Sigmoid colon (tissue), 7 donors: ENCODE data around the gene STAB1. TPM values are rescaled to one million over a fixed set of nuclear protein-coding genes. Genes with fewer than 3 reads are reported as not detected.
A peak's percentile ranks its signal among the peaks of the same experiment; 100 is the strongest.

Experiments used
- DNase-seq: peaks from one replicate; pipeline ENCODE4 v3.0.0-alpha.2; 2019
- H3K27ac ChIP-seq, 4 donors: fragments of 200-600 bp; sonication (generic); one replicate each; pipeline ENCODE4 v1.5.1; 2016 to 2019; ENCODE audit warnings: mild to moderate bottlenecking in 1 of 4
- H3K27me3 ChIP-seq, 3 donors: fragments of 200-600 bp; sonication (generic); one replicate each; pipeline ENCODE4 v1.5.1; 2019; ENCODE audit warnings: mild to moderate bottlenecking in 1 of 3
- H3K36me3 ChIP-seq, 4 donors: fragments of 200-600 bp; sonication (generic); one replicate each; pipeline ENCODE4 v1.5.1; 2016 to 2019
- H3K4me1 ChIP-seq, 4 donors: fragments of 200-600 bp; sonication (generic); one replicate each; pipeline ENCODE4 v1.5.1; 2017 to 2019
- H3K4me3 ChIP-seq, 4 donors: fragments of 200-600 bp; sonication (generic); one replicate each; pipeline ENCODE4 v1.5.1; 2017 to 2019; ENCODE audit warnings: mild to moderate bottlenecking in 2 of 4, moderate library complexity in 1 of 4
- H3K9me3 ChIP-seq, 4 donors: fragments of 200-600 bp in 3 of 4; sonication (generic) in 3 of 4; one replicate each; pipeline versions ENCODE4 v1.5.1 to v1.6.1; 2013 to 2019
- CTCF ChIP-seq, 4 experiments: fragments of 450-650 bp in 3 of 4; fragments of 200-600 bp in 1 of 4; IDR thresholded peaks; one replicate each; pipeline ENCODE4 v1.5.1; 2016 to 2019; ENCODE audit warnings: antibody characterized with exemption in 4 of 4, mild to moderate bottlenecking in 3 of 4, moderate library complexity in 2 of 4
- EP300 ChIP-seq, 4 donors: sonication (generic); formaldehyde crosslinking; IDR thresholded peaks; one replicate each; pipeline ENCODE4 v1.6.1; 2017; ENCODE audit warnings: antibody characterized with exemption in 4 of 4
- POLR2A ChIP-seq, 2 donors: fragments of 450-650 bp; IDR thresholded peaks; one replicate each; pipeline ENCODE4 v1.6.1; 2016; ENCODE audit warnings: antibody characterized with exemption in 2 of 2, mild to moderate bottlenecking in 2 of 2, moderate library complexity in 2 of 2
- POLR2AphosphoS5 ChIP-seq, 4 donors: sonication (generic); formaldehyde crosslinking; IDR thresholded peaks; one replicate each; pipeline ENCODE4 v1.6.1; 2017; ENCODE audit warnings: antibody characterized with exemption in 4 of 4
- WGBS, 2 donors: extraction: QIAGEN DNeasy Blood & Tissue Kit; methylation state at CpG; one replicate each; pipeline ENCODE4 v1.1.7; 2013; 5-methylcytosine and 5-hydroxymethylcytosine counted together
- intact Hi-C: fragments of 100-400 bp; cut with DNase I; formaldehyde crosslinking; loops from one replicate; pipeline ENCODE4 v1.15.1; 2023
- polyA plus RNA-seq, 3 donors: library from polyadenylated mRNA; stranded (reverse); fragments of 200-250 nt; gene quantifications; one replicate each; pipeline ENCODE4 v1.2.3, GENCODE V29; 2013
- total RNA-seq, 4 donors: library from RNA; depleted of rRNA; stranded (reverse); fragments of >200 nt; gene quantifications; one replicate each; pipeline ENCODE4 v1.1.0, GENCODE V29; 2016
- donor health status: healthy with polysubstance abuse.
- donor health status: Bipolar disorder and iron deficiency.
- donor health status: healthy.

STAB1 gene
- total and polyA plus RNA-seq, 7 donors: 18.0 to 138 (median 92.0) TPM

- no peaks in the 10 kb centered on the region for H3K27me3 ChIP-seq
- H3K9me3 ChIP-seq: no peaks in the 10 kb centered on the region
- peaks cover 0 to 16% (median 11%) of the 10 kb centered on the region in 4 donors for H3K4me1 ChIP-seq
- intact Hi-C loops: no loop called here
- no peak overlapping the region for H3K4me3 ChIP-seq
- no peak for DNase-seq
- H3K36me3 ChIP-seq: peaks cover 0 to 73% (median 34%) of the 10 kb centered on the region in 4 donors
- no peak overlapping the region for H3K27ac ChIP-seq
- no peak for TF ChIP-seq EP300 (IDR thresholded peaks at IDR 0.05)
- no peak for TF ChIP-seq CTCF (IDR thresholded peaks at IDR 0.05)
- TF ChIP-seq POLR2A (IDR thresholded peaks at IDR 0.05): no peak
- 100% methylated on average over 1 of the region's 1 CpG for WGBS, 2 donors
These were observed 59.9 kb downstream of the STAB1 start for GRCh38 chr3:52555056-52555455.

GRCh38 chr3:52557011-52557960, 62.1 kb downstream of the STAB1 start:
- 88 to 91% methylated on average over 9 of the region's 9 CpGs for WGBS, 2 donors
- H3K27me3 ChIP-seq: no peaks in the 10 kb centered on the region
- intact Hi-C loops: no loop called here
- H3K4me3 ChIP-seq: no peak overlapping the region
- no peak overlapping the region for H3K27ac ChIP-seq
- H3K4me1 ChIP-seq: peaks cover 0 to 16% (median 11%) of the 10 kb centered on the region in 4 donors
- no peak for DNase-seq
- no peak for TF ChIP-seq CTCF (IDR thresholded peaks at IDR 0.05)
- no peak for TF ChIP-seq POLR2AphosphoS5 (IDR thresholded peaks at IDR 0.05)
- no peak for TF ChIP-seq EP300 (IDR thresholded peaks at IDR 0.05)
- no peak for TF ChIP-seq POLR2A (IDR thresholded peaks at IDR 0.05)
- no peaks in the 10 kb centered on the region for H3K9me3 ChIP-seq
- peaks cover 0 to 73% (median 32%) of the 10 kb centered on the region in 4 donors for H3K36me3 ChIP-seq

GRCh38 chr3:52558436-52558835, 63.3 kb downstream of the STAB1 start:
- DNase-seq: no peak
- TF ChIP-seq EP300 (IDR thresholded peaks at IDR 0.05) (no peak), POLR2A (IDR thresholded peaks at IDR 0.05) (no peak)
- Histone ChIP-seq H3K27me3 (no peaks in the 10 kb centered on the region), H3K9me3 (no peaks in the 10 kb centered on the region), H3K36me3 (peaks cover 0 to 76% (median 37%) of the 10 kb centered on the region in 4 donors), H3K27ac (peak overlapping the region in 1 of 4 donors; percentile 42), H3K4me3 (no peak overlapping the region), H3K4me1 (peaks cover 0 to 16% (median 11%) of the 10 kb centered on the region in 4 donors)
- WGBS, 2 donors: 93 to 98% methylated on average over 5 of the region's 5 CpGs
- intact Hi-C loops: no loop called here

- no peak overlapping the region for H3K27ac ChIP-seq
- H3K4me3 ChIP-seq: no peak overlapping the region
- TF ChIP-seq POLR2A (IDR thresholded peaks at IDR 0.05) (no peak), EP300 (IDR thresholded peaks at IDR 0.05) (no peak), POLR2AphosphoS5 (IDR thresholded peaks at IDR 0.05) (no peak), CTCF (IDR thresholded peaks at IDR 0.05) (no peak)
- intact Hi-C loops: no loop called here
- WGBS, 2 donors: 77 to 85% methylated on average over 4 of the region's 4 CpGs
- H3K36me3 ChIP-seq: peaks cover 0 to 81% (median 36%) of the 10 kb centered on the region in 4 donors
- no peak for DNase-seq
- no peaks in the 10 kb centered on the region for H3K27me3 ChIP-seq
- peaks cover 0 to 16% (median 11%) of the 10 kb centered on the region in 4 donors for H3K4me1 ChIP-seq
- no peaks in the 10 kb centered on the region for H3K9me3 ChIP-seq
These were observed 66.0 kb downstream of the STAB1 start for GRCh38 chr3:52561028-52561747.

- Histone ChIP-seq H3K27me3 (no peaks in the 10 kb centered on the region), H3K36me3 (peaks cover 0 to 79% (median 29%) of the 10 kb centered on the region in 4 donors), H3K4me1 (peaks cover 0 to 3% (median 0%) of the 10 kb centered on the region in 4 donors), H3K4me3 (no peak overlapping the region), H3K27ac (no peak overlapping the region), H3K9me3 (no peaks in the 10 kb centered on the region)
- 95 to 99% methylated on average over 2 of the region's 2 CpGs for WGBS, 2 donors
- no peak for TF ChIP-seq EP300 (IDR thresholded peaks at IDR 0.05)
- no peak for TF ChIP-seq POLR2A (IDR thresholded peaks at IDR 0.05)
- intact Hi-C loops: no loop called here
- no peak for DNase-seq
These were observed 68.8 kb downstream of the STAB1 start for GRCh38 chr3:52563984-52564383.
